NCI-H82 (cell line): ENCODE measurements around the gene CMTM8.
"Not testable (repeated sequence)": the region's sequence is repeated elsewhere in the genome, so short reads cannot be mapped to it uniquely, and the experiment has no call there.

Source experiments
- DNase-seq: peaks from one replicate; lab custom pipeline; 2025; lab: John Stamatoyannopoulos, UW

The CMTM8 gene

GRCh38 chr3:32381922-32382321, 143.4 kb downstream of the CMTM8 start:
- no peak for DNase-seq

- peak; percentile 75 for DNase-seq
Observed at GRCh38 chr3:32383136-32383711, 144.7 kb downstream of the CMTM8 start.

- peak; percentile 10 for DNase-seq
Observed at GRCh38 chr3:32384938-32385337, 146.5 kb downstream of the CMTM8 start.

GRCh38 chr3:32387512-32387911, 149.0 kb downstream of the CMTM8 start:
- no peak for DNase-seq

- DNase-seq: not testable (repeated sequence)
Observed at GRCh38 chr3:32389577-32389976, 151.1 kb downstream of the CMTM8 start.

- DNase-seq: peak; percentile 47
Observed at GRCh38 chr3:32391643-32392535, 153.4 kb downstream of the CMTM8 start, which contains the start of gene CMTM7. Gene CMTM7 (plus strand): TSS chr3:32391853. CDS start chr3:32391907, 54 bp downstream.

- DNase-seq: no peak
Observed at GRCh38 chr3:32392536-32393302, 154.2 kb downstream of the CMTM8 start.

GRCh38 chr3:32395496-32395895, 157.0 kb downstream of the CMTM8 start:
- no peak for DNase-seq

GRCh38 chr3:32397941-32398340, 159.5 kb downstream of the CMTM8 start:
- DNase-seq: peak; percentile 48

GRCh38 chr3:32398531-32398930, 160.1 kb downstream of the CMTM8 start:
- peak; percentile 13 for DNase-seq

GRCh38 chr3:32399030-32399620, 160.6 kb downstream of the CMTM8 start:
- peak; percentile 67 for DNase-seq

GRCh38 chr3:32401126-32401525, 162.6 kb downstream of the CMTM8 start:
- DNase-seq: no peak

GRCh38 chr3:32401556-32402081, 163.1 kb downstream of the CMTM8 start:
- DNase-seq: peak; percentile 82

GRCh38 chr3:32403663-32404062, 165.2 kb downstream of the CMTM8 start:
- no peak for DNase-seq

GRCh38 chr3:32404714-32405113, 166.2 kb downstream of the CMTM8 start:
- DNase-seq: no peak

- DNase-seq: no peak
Observed at GRCh38 chr3:32405155-32405554, 166.7 kb downstream of the CMTM8 start.

- DNase-seq: no peak
Observed at GRCh38 chr3:32405711-32406323, 167.3 kb downstream of the CMTM8 start.

- DNase-seq: no peak
Observed at GRCh38 chr3:32406486-32407408, 168.3 kb downstream of the CMTM8 start.

- peak; percentile 82 for DNase-seq
Observed at GRCh38 chr3:32410367-32411246, 172.1 kb downstream of the CMTM8 start.
